Karpas-422 (cell line): Measurements from ENCODE around the gene WBP2NL. TPM values are rescaled to one million over a fixed set of nuclear protein-coding genes. Genes with fewer than 3 reads are reported as not detected.

Experiments
- DNase-seq: peaks from one replicate; pipeline ENCODE4 v3.0.0-alpha.2; 2015
- H2AFZ ChIP-seq: fragments of 200-600 bp; sonication (generic); 2 replicates; pipeline ENCODE4 v1.6.1; 2014; ENCODE audit warnings: antibody characterized with exemption, low read length, mixed read lengths
- H3K27ac ChIP-seq: fragments of 200-600 bp; sonication (generic); 2 replicates; pipeline ENCODE4 v1.5.1; 2014; ENCODE audit warnings: mild to moderate bottlenecking, low read length, moderate library complexity
- H3K27me3 ChIP-seq: fragments of 200-600 bp; sonication (generic); 2 replicates; pipeline ENCODE4 v1.6.1; 2014; ENCODE audit warnings: low read length, mixed read lengths
- H3K36me3 ChIP-seq: fragments of 200-600 bp; sonication (generic); 2 replicates; pipeline ENCODE4 v1.6.1; 2014; ENCODE audit warnings: low read length, mixed read lengths; ENCODE audit not compliant: insufficient read depth
- H3K4me1 ChIP-seq: fragments of 200-600 bp; sonication (generic); 2 replicates; pipeline ENCODE4 v1.6.1; 2014; ENCODE audit warnings: mild to moderate bottlenecking, low read length, mixed read lengths
- H3K4me2 ChIP-seq: fragments of 200-600 bp; sonication (generic); 2 replicates; pipeline ENCODE4 v1.6.1; 2014; ENCODE audit warnings: low read length, low read depth, mild to moderate bottlenecking; ENCODE audit not compliant: poor library complexity, severe bottlenecking
- H3K4me3 ChIP-seq: fragments of 200-600 bp; sonication (generic); 2 replicates; pipeline ENCODE4 v1.5.1; 2014; ENCODE audit warnings: mild to moderate bottlenecking, antibody characterized with exemption, low read length, mixed read lengths
- H3K79me2 ChIP-seq: fragments of 200-600 bp; sonication (generic); 2 replicates; pipeline ENCODE4 v1.6.1; 2014; ENCODE audit warnings: mild to moderate bottlenecking, low read length, mixed read lengths
- H3K9ac ChIP-seq: fragments of 200-600 bp; sonication (generic); 2 replicates; pipeline ENCODE4 v1.6.0; 2014; ENCODE audit warnings: low read length
- H3K9me2 ChIP-seq: fragments of 200-600 bp; sonication (generic), shearing (Covaris generic); replicated peaks from 2 replicates; pipeline ENCODE4 v1.6.0; 2014; ENCODE audit warnings: mild to moderate bottlenecking, low read length, moderate library complexity; ENCODE audit not compliant: insufficient read depth
- H3K9me3 ChIP-seq: fragments of 300-700, 200-600 bp; sonication (generic); 2 replicates; pipeline ENCODE4 v1.6.1; 2014; ENCODE audit warnings: low read length, mixed read lengths
- H4K20me1 ChIP-seq: fragments of 200-600 bp; sonication (generic); 2 replicates; pipeline ENCODE4 v1.6.1; 2014; ENCODE audit warnings: mild to moderate bottlenecking, antibody characterized with exemption, low read length, low read depth; ENCODE audit not compliant: insufficient read depth
- total RNA-seq: library from RNA; depleted of rRNA; stranded (reverse); fragments of >200 nt; shearing (Covaris generic); gene quantifications from 2 replicates; pipeline ENCODE4 v1.2.3, GENCODE V29; 2014; ENCODE audit warnings: low replicate concordance

WBP2NL gene
- total RNA-seq, 1 experiment from 2014 or later, result 0.19 TPM

- Histone ChIP-seq H3K4me3 (no peak overlapping the region), H3K27me3 (no peaks in the 10 kb centered on the region), H3K79me2 (no peaks in the 10 kb centered on the region), H3K9me2 (no peaks in the 10 kb centered on the region), H3K9ac (no peak overlapping the region), H2AFZ (no peak overlapping the region), H4K20me1 (no peaks in the 10 kb centered on the region), H3K4me2 (no peak overlapping the region), H3K27ac (no peak overlapping the region), H3K9me3 (no peaks in the 10 kb centered on the region), H3K36me3 (no peaks in the 10 kb centered on the region), H3K4me1 (no peaks in the 10 kb centered on the region)
- DNase-seq, result no peak
Measured at GRCh38 chr22:41975299-41976069, 23.1 kb upstream of the WBP2NL start.

GRCh38 chr22:41976070-41976901 lies 22.3 kb upstream of the WBP2NL start:
- no peaks in the 10 kb centered on the region for H3K4me1 ChIP-seq
- H3K27ac ChIP-seq, result no peak overlapping the region
- DNase-seq, result no peak
- no peaks in the 10 kb centered on the region for H3K9me2 ChIP-seq
- H3K9ac ChIP-seq, result no peak overlapping the region
- H3K4me3 ChIP-seq, result no peak overlapping the region
- no peaks in the 10 kb centered on the region for H3K9me3 ChIP-seq
- no peak overlapping the region for H2AFZ ChIP-seq
- no peaks in the 10 kb centered on the region for H3K36me3 ChIP-seq
- H4K20me1 ChIP-seq, result no peaks in the 10 kb centered on the region
- H3K79me2 ChIP-seq, result no peaks in the 10 kb centered on the region
- H3K4me2 ChIP-seq, result no peak overlapping the region
- H3K27me3 ChIP-seq, result no peaks in the 10 kb centered on the region

- Histone ChIP-seq H3K9ac (no peak overlapping the region), H3K4me2 (no peak overlapping the region), H3K36me3 (no peaks in the 10 kb centered on the region), H2AFZ (no peak overlapping the region), H3K4me3 (no peak overlapping the region), H3K79me2 (no peaks in the 10 kb centered on the region), H4K20me1 (no peaks in the 10 kb centered on the region), H3K9me3 (no peaks in the 10 kb centered on the region), H3K9me2 (no peaks in the 10 kb centered on the region), H3K27me3 (no peaks in the 10 kb centered on the region), H3K27ac (no peak overlapping the region), H3K4me1 (no peaks in the 10 kb centered on the region)
- no peak for DNase-seq
Measured at GRCh38 chr22:41976961-41977566, 21.5 kb upstream of the WBP2NL start.

- Histone ChIP-seq H3K4me3 (no peak overlapping the region), H3K27me3 (no peaks in the 10 kb centered on the region), H3K9ac (no peak overlapping the region), H3K4me2 (no peak overlapping the region), H3K9me2 (no peaks in the 10 kb centered on the region), H3K4me1 (no peaks in the 10 kb centered on the region), H4K20me1 (no peaks in the 10 kb centered on the region), H3K9me3 (no peaks in the 10 kb centered on the region), H3K27ac (no peak overlapping the region), H3K79me2 (no peaks in the 10 kb centered on the region), H3K36me3 (no peaks in the 10 kb centered on the region), H2AFZ (no peak overlapping the region)
- no peak for DNase-seq
Measured at GRCh38 chr22:41978732-41979131, 19.9 kb upstream of the WBP2NL start.

GRCh38 chr22:41979423-41980250 lies 19.0 kb upstream of the WBP2NL start:
- H3K9me2 ChIP-seq, result no peaks in the 10 kb centered on the region
- no peak overlapping the region for H3K4me2 ChIP-seq
- no peak overlapping the region for H3K9ac ChIP-seq
- no peak for DNase-seq
- no peaks in the 10 kb centered on the region for H3K79me2 ChIP-seq
- H3K9me3 ChIP-seq, result no peaks in the 10 kb centered on the region
- no peak overlapping the region for H3K27ac ChIP-seq
- no peak overlapping the region for H2AFZ ChIP-seq
- H4K20me1 ChIP-seq, result no peaks in the 10 kb centered on the region
- H3K4me3 ChIP-seq, result no peak overlapping the region
- no peaks in the 10 kb centered on the region for H3K27me3 ChIP-seq
- H3K4me1 ChIP-seq, result no peaks in the 10 kb centered on the region
- no peaks in the 10 kb centered on the region for H3K36me3 ChIP-seq

- Histone ChIP-seq H3K9me2 (no peaks in the 10 kb centered on the region), H3K79me2 (no peaks in the 10 kb centered on the region), H3K27ac (no peak overlapping the region), H4K20me1 (no peaks in the 10 kb centered on the region), H3K27me3 (no peaks in the 10 kb centered on the region), H3K9me3 (no peaks in the 10 kb centered on the region), H3K4me1 (no peaks in the 10 kb centered on the region), H3K4me2 (no peak overlapping the region), H2AFZ (no peak overlapping the region), H3K4me3 (no peak overlapping the region), H3K9ac (no peak overlapping the region), H3K36me3 (no peaks in the 10 kb centered on the region)
- no peak for DNase-seq
Measured at GRCh38 chr22:41982865-41983264, 15.7 kb upstream of the WBP2NL start.

GRCh38 chr22:41983513-41984405 lies 14.8 kb upstream of the WBP2NL start:
- Histone ChIP-seq H4K20me1 (no peaks in the 10 kb centered on the region), H3K27me3 (no peaks in the 10 kb centered on the region), H3K9me2 (no peaks in the 10 kb centered on the region), H3K27ac (no peak overlapping the region), H3K4me3 (no peak overlapping the region), H3K4me2 (no peak overlapping the region), H2AFZ (no peak overlapping the region), H3K9me3 (no peaks in the 10 kb centered on the region), H3K9ac (no peak overlapping the region), H3K36me3 (no peaks in the 10 kb centered on the region), H3K4me1 (no peaks in the 10 kb centered on the region), H3K79me2 (no peaks in the 10 kb centered on the region)
- DNase-seq, result no peak
